ENCODE results near the gene POC1B.

POC1B gene

GRCh38 chr12:89497005-89497404 is 28.8 kb downstream of the POC1B start:
- DNase-seq (ENCODE audit: low read depth in 2 of 2), result no peak

GRCh38 chr12:89494411-89495231 is 31.2 kb downstream of the POC1B start:
- peak; percentile 29 to 36 for DNase-seq (ENCODE audit: low read depth in 2 of 2)

GRCh38 chr12:89493670-89494302 is 32.1 kb downstream of the POC1B start:
- DNase-seq (ENCODE audit: low read depth in 2 of 2), result no peak

- no peak for DNase-seq (ENCODE audit: low read depth in 2 of 2)
Measured at GRCh38 chr12:89492883-89493282, 33.0 kb downstream of the POC1B start.

GRCh38 chr12:89490922-89491321 is 34.9 kb downstream of the POC1B start:
- no peak for DNase-seq (ENCODE audit: low read depth in 2 of 2)

- no peak for DNase-seq (ENCODE audit: low read depth in 2 of 2)
Measured at GRCh38 chr12:89486264-89486663, 39.6 kb downstream of the POC1B start.

- DNase-seq (ENCODE audit: low read depth in 2 of 2), result no peak
Measured at GRCh38 chr12:89484470-89484869, 41.4 kb downstream of the POC1B start.

- no peak for DNase-seq (ENCODE audit: low read depth in 2 of 2)
Measured at GRCh38 chr12:89481213-89481914, 44.5 kb downstream of the POC1B start.

GRCh38 chr12:89479982-89480381 is 45.9 kb downstream of the POC1B start:
- DNase-seq (ENCODE audit: low read depth in 2 of 2), result no peak

GRCh38 chr12:89477633-89478279 is 48.1 kb downstream of the POC1B start:
- DNase-seq (ENCODE audit: low read depth in 2 of 2), result no peak

- no peak for DNase-seq (ENCODE audit: low read depth in 2 of 2)
Measured at GRCh38 chr12:89476904-89477595, 48.8 kb downstream of the POC1B start.

- no peak for DNase-seq (ENCODE audit: low read depth in 2 of 2)
Measured at GRCh38 chr12:89476232-89476631, 49.6 kb downstream of the POC1B start.

GRCh38 chr12:89475203-89475990 is 50.5 kb downstream of the POC1B start:
- DNase-seq (ENCODE audit: low read depth in 2 of 2), result no peak

GRCh38 chr12:89474615-89475014 is 51.2 kb downstream of the POC1B start:
- DNase-seq (ENCODE audit: low read depth in 2 of 2), result no peak

- DNase-seq (ENCODE audit: low read depth in 2 of 2), result no peak
Measured at GRCh38 chr12:89472508-89472907, 53.3 kb downstream of the POC1B start.

GRCh38 chr12:89470741-89471509 is 54.9 kb downstream of the POC1B start:
- DNase-seq (ENCODE audit: low read depth in 2 of 2), result no peak

GRCh38 chr12:89469361-89469760 is 56.5 kb downstream of the POC1B start:
- DNase-seq (ENCODE audit: low read depth in 2 of 2), result peak in 1 of 2 donors; percentile 9

- no peak for DNase-seq (ENCODE audit: low read depth in 2 of 2)
Measured at GRCh38 chr12:89468648-89469326, 57.1 kb downstream of the POC1B start.

- DNase-seq (ENCODE audit: low read depth in 2 of 2), result no peak
Measured at GRCh38 chr12:89468017-89468416, 57.8 kb downstream of the POC1B start.
